Measurements from ENCODE around the gene PLEKHA1.

PLEKHA1 gene

GRCh38 chr10:122390679-122391078, 16.2 kb downstream of the PLEKHA1 start:
- no peak overlapping the region for H3K4me2 ChIP-seq (ENCODE audit: low read length)
- peaks cover 17% of the 10 kb centered on the region for H3K27me3 ChIP-seq (ENCODE audit: low read depth, low read length)
- H4K20me1 ChIP-seq (ENCODE audit: insufficient read depth, low read length): no peaks in the 10 kb centered on the region
- H3K36me3 ChIP-seq (replicated peaks; ENCODE audit: low read depth, low read length): no peaks in the 10 kb centered on the region
- no peak overlapping the region for H3K4me3 ChIP-seq (ENCODE audit: low read length)
- no peak overlapping the region for H3K27ac ChIP-seq (ENCODE audit: low read length)
- H3K4me1 ChIP-seq (ENCODE audit: low read length): 0 out of 2 replicates have a peak, but pooled peaks cover 4% of the 10 kb centered on the region
- H3K9me3 ChIP-seq (ENCODE audit: insufficient read depth, low read length): no peaks in the 10 kb centered on the region
- H3K9ac ChIP-seq (ENCODE audit: low read length): no peak overlapping the region
- no peaks in the 10 kb centered on the region for H3K79me2 ChIP-seq (ENCODE audit: low read length)
- H2AFZ ChIP-seq (ENCODE audit: low read depth, low read length): no peak overlapping the region
- TF ChIP-seq CTCF (IDR thresholded peaks at IDR 0.05; ENCODE audit: low read depth, low read length): no peak
- no peak for TF ChIP-seq EZH2phosphoT487 (IDR thresholded peaks at IDR 0.05; ENCODE audit: low read depth)

GRCh38 chr10:122391875-122392274, 17.4 kb downstream of the PLEKHA1 start:
- H3K9ac ChIP-seq (ENCODE audit: low read length): no peak overlapping the region
- H4K20me1 ChIP-seq (ENCODE audit: insufficient read depth, low read length): no peaks in the 10 kb centered on the region
- no peak overlapping the region for H3K27ac ChIP-seq (ENCODE audit: low read length)
- H3K4me1 ChIP-seq (ENCODE audit: low read length): 0 out of 2 replicates have a peak, but pooled peaks cover 4% of the 10 kb centered on the region
- peaks cover 10% of the 10 kb centered on the region; the same call in 1 of the 2 replicates for H3K27me3 ChIP-seq (ENCODE audit: low read depth, low read length)
- no peak overlapping the region for H3K4me3 ChIP-seq (ENCODE audit: low read length)
- no peaks in the 10 kb centered on the region for H3K79me2 ChIP-seq (ENCODE audit: low read length)
- no peak for TF ChIP-seq CTCF (IDR thresholded peaks at IDR 0.05; ENCODE audit: low read depth, low read length)
- TF ChIP-seq EZH2phosphoT487 (IDR thresholded peaks at IDR 0.05; ENCODE audit: low read depth): no peak
- no peaks in the 10 kb centered on the region for H3K36me3 ChIP-seq (replicated peaks; ENCODE audit: low read depth, low read length)
- H3K9me3 ChIP-seq (ENCODE audit: insufficient read depth, low read length): no peaks in the 10 kb centered on the region
- no peak overlapping the region for H3K4me2 ChIP-seq (ENCODE audit: low read length)
- H2AFZ ChIP-seq (ENCODE audit: low read depth, low read length): no peak overlapping the region

GRCh38 chr10:122392835-122393234, 18.3 kb downstream of the PLEKHA1 start:
- Histone ChIP-seq H3K36me3 (replicated peaks; ENCODE audit: low read depth, low read length) (no peaks in the 10 kb centered on the region), H3K27ac (ENCODE audit: low read length) (no peak overlapping the region), H3K4me2 (ENCODE audit: low read length) (no peak overlapping the region), H2AFZ (ENCODE audit: low read depth, low read length) (no peak overlapping the region), H3K9me3 (ENCODE audit: insufficient read depth, low read length) (no peaks in the 10 kb centered on the region), H3K9ac (ENCODE audit: low read length) (no peak overlapping the region), H4K20me1 (ENCODE audit: insufficient read depth, low read length) (no peaks in the 10 kb centered on the region), H3K79me2 (ENCODE audit: low read length) (no peaks in the 10 kb centered on the region), H3K4me3 (ENCODE audit: low read length) (no peak overlapping the region), H3K4me1 (ENCODE audit: low read length) (0 out of 2 replicates have a peak, but pooled peaks cover 4% of the 10 kb centered on the region), H3K27me3 (ENCODE audit: low read depth, low read length) (0 out of 2 replicates have a peak, but pooled peaks cover 8% of the 10 kb centered on the region)
- no peak for TF ChIP-seq CTCF (IDR thresholded peaks at IDR 0.05; ENCODE audit: low read depth, low read length)
- TF ChIP-seq EZH2phosphoT487 (IDR thresholded peaks at IDR 0.05; ENCODE audit: low read depth): no peak

GRCh38 chr10:122393288-122393687, 18.8 kb downstream of the PLEKHA1 start:
- H3K36me3 ChIP-seq (replicated peaks; ENCODE audit: low read depth, low read length): no peaks in the 10 kb centered on the region
- no peaks in the 10 kb centered on the region for H4K20me1 ChIP-seq (ENCODE audit: insufficient read depth, low read length)
- TF ChIP-seq EZH2phosphoT487 (IDR thresholded peaks at IDR 0.05; ENCODE audit: low read depth): no peak
- TF ChIP-seq CTCF (IDR thresholded peaks at IDR 0.05; ENCODE audit: low read depth, low read length): no peak
- H3K4me3 ChIP-seq (ENCODE audit: low read length): no peak overlapping the region
- H3K27ac ChIP-seq (ENCODE audit: low read length): no peak overlapping the region
- H3K79me2 ChIP-seq (ENCODE audit: low read length): no peaks in the 10 kb centered on the region
- H3K4me2 ChIP-seq (ENCODE audit: low read length): no peak overlapping the region
- no peak overlapping the region for H3K9ac ChIP-seq (ENCODE audit: low read length)
- H3K27me3 ChIP-seq (ENCODE audit: low read depth, low read length): 0 out of 2 replicates have a peak, but pooled peaks cover 8% of the 10 kb centered on the region
- no peaks in the 10 kb centered on the region for H3K9me3 ChIP-seq (ENCODE audit: insufficient read depth, low read length)
- H2AFZ ChIP-seq (ENCODE audit: low read depth, low read length): no peak overlapping the region
- 0 out of 2 replicates have a peak, but pooled peaks cover 4% of the 10 kb centered on the region for H3K4me1 ChIP-seq (ENCODE audit: low read length)
